ENCODE results near the gene MICOS13. TPM values are rescaled to one million over a fixed set of nuclear protein-coding genes. Genes with fewer than 3 reads are reported as not detected.

MICOS13 gene
- total RNA-seq, 1 donor from 2014 or later: 48.0 TPM

DNA sequence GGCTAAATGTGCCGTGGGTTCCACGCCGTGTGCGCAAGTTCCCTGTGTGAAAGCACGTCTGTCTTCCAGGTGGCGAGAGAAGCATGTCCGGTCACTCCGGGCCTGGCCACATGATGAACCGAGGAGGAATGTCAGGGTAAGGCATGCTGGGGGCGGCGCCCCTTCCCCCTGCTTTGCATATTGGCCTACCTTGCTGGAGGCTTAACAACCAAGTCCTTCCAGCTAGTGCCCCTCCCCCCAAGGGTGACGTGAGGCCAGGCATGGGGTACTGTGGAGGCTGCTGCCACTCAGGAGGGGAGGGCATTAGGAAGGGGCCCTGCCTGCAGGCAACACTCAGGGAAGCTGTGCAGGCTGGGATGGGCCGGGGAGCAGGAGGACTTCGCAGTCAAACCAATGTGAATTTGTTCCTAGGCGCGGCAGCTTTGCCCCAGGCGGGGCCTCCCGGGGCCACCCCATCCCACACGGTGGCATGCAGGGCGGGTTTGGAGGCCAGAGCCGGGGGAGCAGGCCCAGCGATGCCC, 12.5 kb downstream of the MICOS13 start:
- FAIRE-seq: no peak
- DNase-seq (ENCODE audit: low read depth): no peak
- Mint-ChIP-seq H3K9me3 (ENCODE audit: unreplicated experiment) (no peaks in the 10 kb centered on the region), H3K4me3 (ENCODE audit: unreplicated experiment) (no peak overlapping the region), H3K27ac (ENCODE audit: unreplicated experiment) (no peak overlapping the region), H3K36me3 (ENCODE audit: low read depth, unreplicated experiment) (peaks cover 34% of the 10 kb centered on the region), H3K27me3 (ENCODE audit: low read depth, unreplicated experiment) (no peaks in the 10 kb centered on the region), H3K4me1 (ENCODE audit: low read depth, unreplicated experiment) (peaks cover 9% of the 10 kb centered on the region)
- no peak overlapping the region for H2AFZ ChIP-seq (ENCODE audit: low read depth, low read length)
- no peak overlapping the region for H3K4me3 ChIP-seq (ENCODE audit: insufficient read depth, low read depth, low read length)
- H3K27ac ChIP-seq (ENCODE audit: low read depth, low read length): no peak overlapping the region
- H3K9me3 ChIP-seq (ENCODE audit: insufficient read depth, low read depth, low read length): no peaks in the 10 kb centered on the region
- H3K79me2 ChIP-seq (ENCODE audit: insufficient read depth, low read length): peaks cover 9% of the 10 kb centered on the region
- H3K4me2 ChIP-seq (ENCODE audit: low read length): no peak overlapping the region
- H3K4me1 ChIP-seq (ENCODE audit: insufficient read depth, low read length): peaks cover 4% of the 10 kb centered on the region
- H3K36me3 ChIP-seq (ENCODE audit: insufficient read depth, low read length): peaks cover 45% of the 10 kb centered on the region
- peaks cover 54% of the 10 kb centered on the region for H4K20me1 ChIP-seq (ENCODE audit: insufficient read depth, low read length)
- no peak overlapping the region for H3K9ac ChIP-seq (ENCODE audit: low read length)
- no peak for TF ChIP-seq EZH2 (IDR thresholded peaks at IDR 0.05; ENCODE audit: insufficient read depth, low read length)
- TF ChIP-seq, protein P1, sequence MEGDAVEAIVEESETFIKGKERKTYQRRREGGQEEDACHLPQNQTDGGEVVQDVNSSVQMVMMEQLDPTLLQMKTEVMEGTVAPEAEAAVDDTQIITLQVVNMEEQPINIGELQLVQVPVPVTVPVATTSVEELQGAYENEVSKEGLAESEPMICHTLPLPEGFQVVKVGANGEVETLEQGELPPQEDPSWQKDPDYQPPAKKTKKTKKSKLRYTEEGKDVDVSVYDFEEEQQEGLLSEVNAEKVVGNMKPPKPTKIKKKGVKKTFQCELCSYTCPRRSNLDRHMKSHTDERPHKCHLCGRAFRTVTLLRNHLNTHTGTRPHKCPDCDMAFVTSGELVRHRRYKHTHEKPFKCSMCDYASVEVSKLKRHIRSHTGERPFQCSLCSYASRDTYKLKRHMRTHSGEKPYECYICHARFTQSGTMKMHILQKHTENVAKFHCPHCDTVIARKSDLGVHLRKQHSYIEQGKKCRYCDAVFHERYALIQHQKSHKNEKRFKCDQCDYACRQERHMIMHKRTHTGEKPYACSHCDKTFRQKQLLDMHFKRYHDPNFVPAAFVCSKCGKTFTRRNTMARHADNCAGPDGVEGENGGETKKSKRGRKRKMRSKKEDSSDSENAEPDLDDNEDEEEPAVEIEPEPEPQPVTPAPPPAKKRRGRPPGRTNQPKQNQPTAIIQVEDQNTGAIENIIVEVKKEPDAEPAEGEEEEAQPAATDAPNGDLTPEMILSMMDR (IDR thresholded peaks at IDR 0.05; ENCODE audit: insufficient read depth, low read depth, low read length): no peak
- no peaks in the 10 kb centered on the region for H3K27me3 ChIP-seq (ENCODE audit: insufficient read depth, low read length)

DNA sequence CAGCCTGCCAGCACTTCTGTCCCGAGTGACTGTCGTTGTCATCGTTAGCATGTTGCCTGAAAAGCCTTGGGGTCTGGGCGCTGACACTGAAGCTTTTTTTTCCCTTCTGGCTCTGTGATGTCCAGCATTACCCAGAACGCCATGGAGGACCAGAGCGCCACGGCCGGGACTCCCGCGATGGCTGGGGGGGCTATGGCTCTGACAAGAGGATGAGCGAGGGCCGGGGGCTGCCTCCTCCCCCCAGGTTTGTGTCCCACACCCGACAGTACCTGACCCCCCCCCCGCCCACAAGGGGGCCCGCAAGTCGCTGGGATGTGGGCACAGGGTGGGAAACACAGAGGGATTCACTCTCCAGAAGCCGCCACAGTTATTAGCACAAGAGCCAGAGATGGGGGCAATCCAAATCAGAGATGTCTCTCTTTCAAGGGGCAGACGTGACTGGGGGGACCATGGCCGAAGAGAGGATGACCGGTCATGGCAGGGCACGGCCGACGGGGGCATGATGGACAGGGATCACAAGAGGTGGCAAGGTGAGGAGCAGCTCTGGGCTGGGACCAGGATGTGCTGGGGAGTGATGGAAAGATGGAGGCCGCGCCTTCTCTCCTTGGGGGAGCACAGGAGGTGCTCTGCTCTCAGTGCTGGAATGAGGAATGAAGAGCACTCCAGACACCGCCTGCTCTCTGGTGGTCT, 13.2 kb downstream of the MICOS13 start:
- DNase-seq (ENCODE audit: low read depth) (no peak), FAIRE-seq (no peak)
- Mint-ChIP-seq H3K27ac (ENCODE audit: unreplicated experiment) (no peak overlapping the region), H3K36me3 (ENCODE audit: low read depth, unreplicated experiment) (peaks cover 33% of the 10 kb centered on the region), H3K4me3 (ENCODE audit: unreplicated experiment) (no peak overlapping the region), H3K9me3 (ENCODE audit: unreplicated experiment) (no peaks in the 10 kb centered on the region), H3K27me3 (ENCODE audit: low read depth, unreplicated experiment) (no peaks in the 10 kb centered on the region), H3K4me1 (ENCODE audit: low read depth, unreplicated experiment) (peaks cover 9% of the 10 kb centered on the region)
- no peaks in the 10 kb centered on the region for H3K27me3 ChIP-seq (ENCODE audit: insufficient read depth, low read length)
- no peak overlapping the region for H3K4me2 ChIP-seq (ENCODE audit: low read length)
- H3K4me1 ChIP-seq (ENCODE audit: insufficient read depth, low read length): peaks cover 4% of the 10 kb centered on the region
- TF ChIP-seq, protein P1 (IDR thresholded peaks at IDR 0.05; ENCODE audit: insufficient read depth, low read depth, low read length): no peak
- no peak for TF ChIP-seq EZH2 (IDR thresholded peaks at IDR 0.05; ENCODE audit: insufficient read depth, low read length)
- no peak overlapping the region for H3K27ac ChIP-seq (ENCODE audit: low read depth, low read length)
- H2AFZ ChIP-seq (ENCODE audit: low read depth, low read length): no peak overlapping the region
- no peak overlapping the region for H3K9ac ChIP-seq (ENCODE audit: low read length)
- peaks cover 54% of the 10 kb centered on the region for H4K20me1 ChIP-seq (ENCODE audit: insufficient read depth, low read length)
- H3K4me3 ChIP-seq (ENCODE audit: insufficient read depth, low read depth, low read length): no peak overlapping the region
- peaks cover 48% of the 10 kb centered on the region for H3K36me3 ChIP-seq (ENCODE audit: insufficient read depth, low read length)
- peaks cover 9% of the 10 kb centered on the region for H3K79me2 ChIP-seq (ENCODE audit: insufficient read depth, low read length)
- no peaks in the 10 kb centered on the region for H3K9me3 ChIP-seq (ENCODE audit: insufficient read depth, low read depth, low read length)

Data from astrocyte (in vitro differentiated cells and primary cell).